ENCODE data around the gene BFSP2.

The BFSP2 gene

DNA sequence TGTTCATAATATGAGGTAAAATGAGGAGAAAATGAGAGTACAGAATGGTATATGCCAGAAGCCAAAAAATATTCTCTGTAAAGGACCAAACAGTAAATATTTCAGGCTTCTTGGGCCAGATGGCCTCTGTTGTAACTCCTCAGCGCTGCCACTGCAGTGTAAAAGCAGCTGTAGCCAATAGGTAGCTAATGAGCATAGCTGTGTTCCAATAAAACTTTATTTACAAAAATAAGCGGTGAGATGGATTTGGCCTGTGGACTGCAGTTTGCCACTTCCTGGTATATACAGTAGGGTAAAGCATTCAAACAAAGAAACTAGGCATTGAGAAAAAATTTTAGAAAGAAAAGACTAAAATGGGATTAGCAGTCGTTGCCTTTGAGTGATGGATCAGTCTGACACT lies 51.5 kb downstream of the BFSP2 start:
- TF ChIP-seq, protein P1, sequence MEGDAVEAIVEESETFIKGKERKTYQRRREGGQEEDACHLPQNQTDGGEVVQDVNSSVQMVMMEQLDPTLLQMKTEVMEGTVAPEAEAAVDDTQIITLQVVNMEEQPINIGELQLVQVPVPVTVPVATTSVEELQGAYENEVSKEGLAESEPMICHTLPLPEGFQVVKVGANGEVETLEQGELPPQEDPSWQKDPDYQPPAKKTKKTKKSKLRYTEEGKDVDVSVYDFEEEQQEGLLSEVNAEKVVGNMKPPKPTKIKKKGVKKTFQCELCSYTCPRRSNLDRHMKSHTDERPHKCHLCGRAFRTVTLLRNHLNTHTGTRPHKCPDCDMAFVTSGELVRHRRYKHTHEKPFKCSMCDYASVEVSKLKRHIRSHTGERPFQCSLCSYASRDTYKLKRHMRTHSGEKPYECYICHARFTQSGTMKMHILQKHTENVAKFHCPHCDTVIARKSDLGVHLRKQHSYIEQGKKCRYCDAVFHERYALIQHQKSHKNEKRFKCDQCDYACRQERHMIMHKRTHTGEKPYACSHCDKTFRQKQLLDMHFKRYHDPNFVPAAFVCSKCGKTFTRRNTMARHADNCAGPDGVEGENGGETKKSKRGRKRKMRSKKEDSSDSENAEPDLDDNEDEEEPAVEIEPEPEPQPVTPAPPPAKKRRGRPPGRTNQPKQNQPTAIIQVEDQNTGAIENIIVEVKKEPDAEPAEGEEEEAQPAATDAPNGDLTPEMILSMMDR (IDR thresholded peaks at IDR 0.05; ENCODE audit: insufficient read depth, low read length, missing control alignments), result no peak
- CTCF ChIA-PET, result interaction anchor here (1.1 to 2.2 kb wide), 7 partner anchors 12 to 721 kb away, joined by 3 to 8 read pairs (median 5); no protein-coding TSS in a partner anchor
- no peak for DNase-seq (ENCODE audit: low read depth, low spot score)
- POLR2A ChIA-PET, result no interaction called here
- no peak overlapping the region for H3K4me3 ChIP-seq (ENCODE audit: low read depth, low read length)

DNA sequence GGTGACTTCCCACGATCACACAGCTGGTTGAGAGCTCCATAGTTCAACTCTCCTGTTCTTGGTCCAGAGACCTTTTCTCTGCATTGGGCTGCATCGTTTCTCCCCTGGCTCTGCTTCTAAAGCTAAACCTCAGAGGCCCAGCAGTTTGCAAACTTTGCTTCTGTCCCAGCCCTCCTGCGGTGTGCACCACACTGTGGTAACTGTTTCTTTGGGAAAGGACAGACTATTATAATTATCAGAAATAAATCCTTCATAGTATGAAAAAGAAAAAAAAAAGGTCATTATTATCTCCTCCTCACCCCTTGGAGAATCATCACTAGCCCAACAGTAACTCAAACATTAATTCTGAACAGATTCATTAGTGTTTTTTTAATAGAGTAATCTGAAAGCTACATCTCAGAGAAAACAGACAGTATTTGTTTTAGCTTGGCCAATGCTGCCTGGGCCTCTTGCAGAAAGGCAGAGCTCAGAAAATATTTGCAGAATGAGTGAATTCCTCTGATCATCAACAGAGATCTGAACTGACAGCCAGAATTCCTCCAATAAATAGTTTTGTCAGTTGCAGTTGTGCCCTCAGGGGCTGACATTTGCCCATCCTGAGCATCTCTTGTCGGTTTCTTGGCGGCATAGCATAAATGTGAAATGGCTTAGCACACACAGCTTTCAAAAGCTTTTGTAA lies 52.9 kb downstream of the BFSP2 start:
- no peak overlapping the region for H3K4me3 ChIP-seq (ENCODE audit: low read depth, low read length)
- CTCF ChIA-PET, result interaction anchor here (0.7 to 2.3 kb wide), 13 partner anchors 9 to 722 kb away, joined by 3 to 14 read pairs (median 5); no protein-coding TSS in a partner anchor
- TF ChIP-seq, protein P1 (IDR thresholded peaks at IDR 0.05; ENCODE audit: insufficient read depth, low read length, missing control alignments), result no peak
- POLR2A ChIA-PET, result no interaction called here
- no peak for DNase-seq (ENCODE audit: low read depth, low spot score)

DNA sequence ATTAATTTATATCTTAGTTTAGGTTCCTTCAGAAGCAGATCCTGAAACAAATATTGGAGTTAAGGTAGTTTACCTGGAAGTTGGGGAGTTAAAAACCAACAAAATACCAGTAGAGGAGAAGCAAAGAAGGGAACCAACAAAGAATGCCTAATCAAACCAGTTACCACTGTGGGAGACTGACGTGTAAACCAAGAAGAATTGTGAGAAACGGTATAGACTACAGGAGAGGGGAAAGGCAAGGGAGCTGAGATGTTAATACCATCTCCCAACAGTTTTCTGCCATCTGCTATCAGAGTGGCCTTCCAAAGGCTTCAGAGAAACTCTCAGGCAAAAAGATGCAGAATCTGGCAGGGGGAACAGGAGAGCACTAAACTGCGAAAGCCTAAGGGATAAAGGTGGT lies 53.5 kb downstream of the BFSP2 start:
- ChIA-PET CTCF (interaction anchor here (0.7 to 2.3 kb wide), 10 partner anchors 10 to 727 kb away, joined by 3 to 14 read pairs (median 5); no protein-coding TSS in a partner anchor), POLR2A (no interaction called here)
- TF ChIP-seq, protein P1 (IDR thresholded peaks at IDR 0.05; ENCODE audit: insufficient read depth, low read length, missing control alignments), result no peak
- no peak for DNase-seq (ENCODE audit: low read depth, low spot score)
- no peak overlapping the region for H3K4me3 ChIP-seq (ENCODE audit: low read depth, low read length)

DNA sequence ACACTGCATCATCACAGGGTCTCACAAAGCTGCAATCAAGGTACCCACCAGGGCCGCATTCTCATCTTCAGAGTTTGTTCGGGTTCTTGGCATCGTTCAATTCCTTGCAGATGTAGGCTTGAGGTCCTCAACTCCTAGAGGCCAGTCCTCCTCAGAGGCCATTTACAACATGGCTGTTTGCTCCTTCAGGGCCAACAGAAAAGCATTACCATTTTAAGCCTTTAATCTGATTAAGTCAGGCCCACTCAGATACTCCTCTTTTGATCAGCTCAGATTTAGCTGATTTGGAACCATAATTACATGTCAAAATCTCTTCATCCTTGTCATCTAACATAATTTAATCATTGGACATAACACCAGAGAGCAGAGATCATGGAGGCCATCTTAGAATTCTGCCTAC lies 55.4 kb downstream of the BFSP2 start:
- TF ChIP-seq, protein P1 (IDR thresholded peaks at IDR 0.05; ENCODE audit: insufficient read depth, low read length, missing control alignments), result no peak
- no peak overlapping the region for H3K4me3 ChIP-seq (ENCODE audit: low read depth, low read length)
- ChIA-PET POLR2A (no interaction called here), CTCF (interaction anchor here (1.2 to 3.1 kb wide), 3 partner anchors 18 to 724 kb away, joined by 3 to 12 read pairs (median 4); no protein-coding TSS in a partner anchor)
- no peak for DNase-seq (ENCODE audit: low read depth, low spot score)

DNA sequence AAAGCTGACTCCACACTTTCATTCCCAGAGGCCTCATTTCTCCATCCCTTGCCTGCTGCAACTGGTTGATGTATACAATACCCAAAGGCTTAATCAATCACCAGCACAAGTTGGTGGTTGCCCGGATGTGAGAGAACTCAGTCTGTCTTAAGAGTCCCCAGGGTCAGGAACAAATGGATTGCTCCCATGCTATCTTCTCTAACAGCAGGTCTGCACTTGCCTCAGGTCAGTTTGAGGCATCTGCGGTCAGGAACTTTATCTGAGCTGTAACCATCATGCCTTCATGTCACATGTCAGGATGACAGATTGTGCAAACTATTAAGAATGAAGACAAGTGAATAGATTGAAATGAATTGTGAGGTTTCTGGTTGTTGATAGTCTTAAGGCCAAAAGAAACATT lies 56.1 kb downstream of the BFSP2 start:
- POLR2A ChIA-PET, result no interaction called here
- TF ChIP-seq, protein P1 (IDR thresholded peaks at IDR 0.05; ENCODE audit: insufficient read depth, low read length, missing control alignments), result no peak
- no peak for DNase-seq (ENCODE audit: low read depth, low spot score)

DNA sequence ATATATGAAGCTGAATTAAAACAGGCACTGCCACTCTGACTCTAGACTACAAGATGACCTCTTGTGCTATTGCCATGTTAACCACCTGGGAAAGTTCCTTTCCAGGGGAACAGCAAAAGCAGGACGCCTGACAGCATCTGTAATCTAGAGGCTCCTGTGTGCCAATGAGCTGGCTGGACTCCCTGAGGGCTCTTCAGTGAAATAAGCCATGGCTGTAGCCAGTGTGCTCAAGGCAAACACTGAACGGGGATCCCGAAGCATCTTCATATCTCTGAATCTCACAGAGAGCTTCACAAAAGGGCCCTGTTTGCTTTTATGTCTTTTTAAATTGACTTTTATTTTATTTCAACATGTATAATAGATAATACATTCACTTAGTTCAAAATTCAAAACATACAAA lies 57.2 kb downstream of the BFSP2 start:
- no peak for DNase-seq (ENCODE audit: low read depth, low spot score)
- ChIA-PET POLR2A (no interaction called here), CTCF (interaction anchor here (0.8 to 3.1 kb wide), 14 partner anchors 8 to 129 kb away, joined by 3 to 12 read pairs (median 3); no protein-coding TSS in a partner anchor)

More for the DNA sequence above, 56.1 kb downstream of the BFSP2 start:
- H3K4me3 ChIP-seq (ENCODE audit: low read depth, low read length), result no peak overlapping the region
- CTCF ChIA-PET, result interaction anchor here (1.0 to 3.1 kb wide), 5 partner anchors 18 to 725 kb away, joined by 3 to 12 read pairs (median 4); no protein-coding TSS in a partner anchor

More for the DNA sequence above, 57.2 kb downstream of the BFSP2 start:
- TF ChIP-seq, protein P1 (IDR thresholded peaks at IDR 0.05; ENCODE audit: insufficient read depth, low read length, missing control alignments), result no peak
- H3K4me3 ChIP-seq (ENCODE audit: low read depth, low read length), result no peak overlapping the region
